GM23338 (cell line): ENCODE results near the gene PRMT7.

Source experiments
- EZH2 ChIP-seq: fragments of 200-600 bp; sonication (generic); IDR thresholded peaks from one replicate; pipeline ENCODE4 v1.8.0; 2017; ENCODE audit warnings: antibody characterized with exemption, mild to moderate bottlenecking, low read depth; ENCODE audit not compliant: unreplicated experiment
- EZH2phosphoT487 ChIP-seq: fragments of 200-600 bp; sonication (generic); IDR thresholded peaks from one replicate; pipeline ENCODE4 v1.8.1; 2018; ENCODE audit warnings: antibody characterized with exemption; ENCODE audit not compliant: unreplicated experiment
- TF ChIP-seq, protein P1 (sequence below), 2 experiments: fragments of 200-600 bp in 1 of 2; sonication (generic) in 1 of 2; conservative IDR thresholded peaks; 2 replicates each; pipeline versions ENCODE4 v1.5.1 to v1.6.1; 2016 to 2017; ENCODE audit warnings: antibody characterized with exemption in 2 of 2, low read depth in 2 of 2, mild to moderate bottlenecking in 2 of 2, moderate library complexity in 1 of 2

DNA sequence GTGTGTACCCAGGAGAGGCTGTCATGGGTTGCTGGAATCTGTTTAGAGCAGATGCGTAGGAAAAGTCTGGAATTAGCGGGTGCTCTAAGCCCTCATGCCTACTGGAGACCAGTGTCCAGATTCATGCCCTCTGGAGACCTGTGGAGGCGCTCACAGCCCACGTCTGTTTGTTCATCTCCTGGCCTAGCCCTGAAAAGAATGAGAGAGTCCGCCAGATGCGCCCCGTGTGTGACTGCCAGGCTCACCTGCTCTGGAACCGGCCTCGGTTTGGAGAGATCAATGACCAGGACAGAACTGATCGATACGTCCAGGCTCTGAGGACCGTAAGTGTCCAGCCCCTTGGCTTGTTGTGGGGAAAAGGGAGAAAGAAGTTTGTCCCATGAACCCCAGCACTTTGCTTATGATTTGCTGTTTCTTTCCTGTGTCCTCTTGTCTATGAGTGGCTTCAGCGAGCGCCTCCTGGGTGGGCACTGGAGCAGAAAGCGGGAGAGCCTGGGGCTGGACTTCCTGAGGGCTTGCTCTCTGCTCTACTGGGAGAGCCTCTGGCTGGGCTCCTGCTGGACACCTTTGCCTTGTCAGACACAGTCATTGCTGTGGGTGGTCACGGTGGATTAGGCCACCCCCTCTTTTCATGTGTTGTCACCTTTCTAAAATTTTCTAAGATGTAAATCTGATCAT is 35.3 kb downstream of the PRMT7 start:
- TF ChIP-seq EZH2 (no peak), EZH2phosphoT487 (no peak)
- TF ChIP-seq, protein P1, sequence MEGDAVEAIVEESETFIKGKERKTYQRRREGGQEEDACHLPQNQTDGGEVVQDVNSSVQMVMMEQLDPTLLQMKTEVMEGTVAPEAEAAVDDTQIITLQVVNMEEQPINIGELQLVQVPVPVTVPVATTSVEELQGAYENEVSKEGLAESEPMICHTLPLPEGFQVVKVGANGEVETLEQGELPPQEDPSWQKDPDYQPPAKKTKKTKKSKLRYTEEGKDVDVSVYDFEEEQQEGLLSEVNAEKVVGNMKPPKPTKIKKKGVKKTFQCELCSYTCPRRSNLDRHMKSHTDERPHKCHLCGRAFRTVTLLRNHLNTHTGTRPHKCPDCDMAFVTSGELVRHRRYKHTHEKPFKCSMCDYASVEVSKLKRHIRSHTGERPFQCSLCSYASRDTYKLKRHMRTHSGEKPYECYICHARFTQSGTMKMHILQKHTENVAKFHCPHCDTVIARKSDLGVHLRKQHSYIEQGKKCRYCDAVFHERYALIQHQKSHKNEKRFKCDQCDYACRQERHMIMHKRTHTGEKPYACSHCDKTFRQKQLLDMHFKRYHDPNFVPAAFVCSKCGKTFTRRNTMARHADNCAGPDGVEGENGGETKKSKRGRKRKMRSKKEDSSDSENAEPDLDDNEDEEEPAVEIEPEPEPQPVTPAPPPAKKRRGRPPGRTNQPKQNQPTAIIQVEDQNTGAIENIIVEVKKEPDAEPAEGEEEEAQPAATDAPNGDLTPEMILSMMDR (conservative IDR thresholded peaks at IDR 0.05; ENCODE audit: low read depth in 2 of 2): 0 out of 4 replicates have a peak, but pooled peaks of 1 of the 2 experiments have one; percentile 10
